ENCODE results near the gene TP73. TPM values are rescaled to one million over a fixed set of nuclear protein-coding genes. Genes with fewer than 3 reads are reported as not detected.

The TP73 gene
- total RNA-seq, 2 donors from 2014 or later, result 0.26 to 13.5 TPM

DNA sequence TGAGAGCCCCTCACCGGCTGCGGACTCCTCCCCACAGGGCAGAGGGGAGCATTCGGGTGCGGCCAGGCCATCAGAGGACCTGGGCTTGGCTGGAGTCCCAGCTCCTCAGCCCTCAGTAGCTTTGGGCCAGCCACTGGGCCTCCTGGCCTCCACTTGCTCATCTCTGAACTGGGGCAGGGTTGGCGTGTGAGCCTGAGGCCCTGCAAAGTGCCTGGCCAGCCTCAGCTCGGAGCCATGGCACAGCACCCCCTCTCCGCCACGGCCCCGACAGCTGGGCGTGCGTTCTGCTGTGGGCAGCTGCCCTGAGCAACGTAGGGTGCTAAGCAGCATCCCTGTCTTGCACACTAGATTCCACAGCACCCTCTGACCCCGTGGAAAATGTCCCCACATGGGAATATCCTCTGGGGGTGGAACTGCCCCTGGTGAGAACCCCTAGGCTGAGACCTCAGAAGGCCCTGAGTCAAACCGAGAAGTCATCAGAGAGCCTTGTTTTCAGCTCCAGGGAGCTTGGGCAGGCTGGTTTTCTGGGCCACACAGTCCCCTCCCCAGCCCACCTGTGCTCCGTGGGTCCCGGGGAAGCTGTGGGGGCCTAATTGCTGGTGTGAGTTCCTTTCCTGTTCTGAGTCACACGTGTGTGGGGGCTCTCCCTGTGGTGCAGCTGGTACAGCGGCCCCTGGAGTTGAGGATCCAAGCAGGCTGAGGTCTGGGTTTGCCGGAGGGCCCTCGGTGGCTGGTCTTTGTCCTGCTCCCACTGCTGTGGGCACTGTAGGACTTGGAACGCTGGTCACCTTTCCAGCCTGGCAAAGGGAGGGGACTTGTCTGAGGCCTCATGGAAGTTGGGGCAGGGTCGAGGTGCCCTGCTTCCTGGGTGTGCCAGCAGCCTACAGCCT is 24.5 kb downstream of the TP73 start:
- Histone ChIP-seq H3K36me3 (replicated peaks in 1 of 2; ENCODE audit: insufficient read depth in 1 of 2, low read depth in 2 of 2) (no peaks in the 10 kb centered on the region), H3K9me3 (no peaks in the 10 kb centered on the region), H3K27me3 (no peaks in the 10 kb centered on the region), H3K4me1 (peaks cover 16% of the 10 kb centered on the region), H3K4me3 (no peak overlapping the region), H3K27ac (no peak overlapping the region)
- intact Hi-C loops (cut with DNase I), result no loop called here
- no peak for DNase-seq
- WGBS, 2 donors, result 76 to 82% methylated on average over 9 to 22 of the region's 22 CpGs
- ATAC-seq, result no peak
- no peak for TF ChIP-seq POLR2A (IDR thresholded peaks at IDR 0.05)
- TF ChIP-seq, protein P1, sequence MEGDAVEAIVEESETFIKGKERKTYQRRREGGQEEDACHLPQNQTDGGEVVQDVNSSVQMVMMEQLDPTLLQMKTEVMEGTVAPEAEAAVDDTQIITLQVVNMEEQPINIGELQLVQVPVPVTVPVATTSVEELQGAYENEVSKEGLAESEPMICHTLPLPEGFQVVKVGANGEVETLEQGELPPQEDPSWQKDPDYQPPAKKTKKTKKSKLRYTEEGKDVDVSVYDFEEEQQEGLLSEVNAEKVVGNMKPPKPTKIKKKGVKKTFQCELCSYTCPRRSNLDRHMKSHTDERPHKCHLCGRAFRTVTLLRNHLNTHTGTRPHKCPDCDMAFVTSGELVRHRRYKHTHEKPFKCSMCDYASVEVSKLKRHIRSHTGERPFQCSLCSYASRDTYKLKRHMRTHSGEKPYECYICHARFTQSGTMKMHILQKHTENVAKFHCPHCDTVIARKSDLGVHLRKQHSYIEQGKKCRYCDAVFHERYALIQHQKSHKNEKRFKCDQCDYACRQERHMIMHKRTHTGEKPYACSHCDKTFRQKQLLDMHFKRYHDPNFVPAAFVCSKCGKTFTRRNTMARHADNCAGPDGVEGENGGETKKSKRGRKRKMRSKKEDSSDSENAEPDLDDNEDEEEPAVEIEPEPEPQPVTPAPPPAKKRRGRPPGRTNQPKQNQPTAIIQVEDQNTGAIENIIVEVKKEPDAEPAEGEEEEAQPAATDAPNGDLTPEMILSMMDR (IDR thresholded peaks at IDR 0.05), result no peak

DNA sequence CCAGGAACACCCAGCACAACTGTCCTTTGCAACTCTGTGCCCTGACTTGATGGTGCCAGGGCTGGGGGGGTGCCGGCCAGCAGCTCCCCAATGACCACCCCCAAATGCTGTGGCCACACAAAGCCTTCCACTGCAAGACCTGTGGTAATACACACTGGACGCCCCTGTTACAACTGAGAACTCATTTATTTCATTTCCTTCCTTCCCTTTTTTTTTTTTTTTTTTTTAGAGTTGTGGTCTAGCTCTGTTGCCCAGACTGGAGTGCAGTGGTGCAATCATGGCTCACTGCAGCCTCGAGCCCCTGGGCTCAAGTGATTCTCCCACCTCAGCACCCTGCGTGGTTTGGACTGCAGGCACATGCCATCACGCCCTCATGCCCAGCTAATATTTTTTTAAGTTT is 25.2 kb downstream of the TP73 start:
- no peaks in the 10 kb centered on the region for H3K36me3 ChIP-seq (replicated peaks in 1 of 2; ENCODE audit: insufficient read depth in 1 of 2, low read depth in 2 of 2)
- DNase-seq, result no peak
- WGBS, 2 donors, result 60 to 79% methylated on average over 5 of the region's 5 CpGs
- no peaks in the 10 kb centered on the region for H3K27me3 ChIP-seq
- H3K4me3 ChIP-seq, result no peak overlapping the region
- TF ChIP-seq, protein P1 (IDR thresholded peaks at IDR 0.05), result no peak
- TF ChIP-seq POLR2A (IDR thresholded peaks at IDR 0.05), result no peak
- H3K4me1 ChIP-seq, result peaks cover 14% of the 10 kb centered on the region
- intact Hi-C loops (cut with DNase I), result no loop called here
- no peak overlapping the region for H3K27ac ChIP-seq
- no peak for ATAC-seq
- H3K9me3 ChIP-seq, result no peaks in the 10 kb centered on the region

DNA sequence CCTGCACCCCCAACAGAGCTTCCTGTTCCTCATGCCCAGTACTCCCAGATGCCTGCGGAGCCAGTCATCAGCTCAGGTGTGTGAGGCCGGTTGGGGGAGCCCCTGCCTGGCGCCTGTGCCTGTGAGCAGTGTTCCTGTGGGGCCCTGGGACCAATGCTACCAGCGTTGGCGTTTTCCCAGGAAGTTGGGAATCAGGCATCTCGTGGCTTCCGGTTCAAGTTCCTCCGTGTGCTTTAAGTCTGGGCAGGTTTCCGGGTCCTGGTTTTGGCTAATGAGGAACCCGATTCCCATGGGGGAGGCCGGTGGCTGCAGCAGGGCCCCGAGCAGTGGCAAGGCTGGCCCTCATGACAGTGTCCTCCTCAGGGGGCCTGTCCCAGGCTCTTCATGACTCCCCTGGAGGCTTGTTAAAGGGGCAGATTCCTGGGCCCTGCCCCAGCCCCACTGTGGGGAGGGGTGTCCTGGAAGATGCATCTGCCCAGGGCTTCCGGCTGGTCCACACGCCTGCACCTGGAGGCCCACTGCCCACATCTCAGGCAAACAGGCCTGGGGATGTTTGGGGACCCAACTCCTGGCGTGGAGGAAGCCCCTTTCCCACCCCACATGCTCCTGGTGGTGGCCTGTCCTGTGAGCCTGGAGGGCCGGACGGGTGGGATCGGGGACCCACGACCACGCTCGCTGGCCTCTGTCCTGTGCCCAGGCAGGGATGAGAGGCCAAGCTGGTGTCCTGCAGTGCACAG is 26.2 kb downstream of the TP73 start:
- Histone ChIP-seq H3K36me3 (replicated peaks in 1 of 2; ENCODE audit: insufficient read depth in 1 of 2, low read depth in 2 of 2) (no peaks in the 10 kb centered on the region), H3K4me3 (no peak overlapping the region), H3K27me3 (no peaks in the 10 kb centered on the region), H3K9me3 (no peaks in the 10 kb centered on the region), H3K4me1 (peaks cover 14% of the 10 kb centered on the region), H3K27ac (no peak overlapping the region)
- 73 to 86% methylated on average over 14 to 21 of the region's 21 CpGs for whole genome bisulfite sequencing, 2 donors
- intact Hi-C loops (cut with DNase I), result no loop called here
- DNase-seq (no peak), ATAC-seq (no peak)
- TF ChIP-seq POLR2A (IDR thresholded peaks at IDR 0.05), result no peak
- TF ChIP-seq, protein P1 (IDR thresholded peaks at IDR 0.05), result no peak

DNA sequence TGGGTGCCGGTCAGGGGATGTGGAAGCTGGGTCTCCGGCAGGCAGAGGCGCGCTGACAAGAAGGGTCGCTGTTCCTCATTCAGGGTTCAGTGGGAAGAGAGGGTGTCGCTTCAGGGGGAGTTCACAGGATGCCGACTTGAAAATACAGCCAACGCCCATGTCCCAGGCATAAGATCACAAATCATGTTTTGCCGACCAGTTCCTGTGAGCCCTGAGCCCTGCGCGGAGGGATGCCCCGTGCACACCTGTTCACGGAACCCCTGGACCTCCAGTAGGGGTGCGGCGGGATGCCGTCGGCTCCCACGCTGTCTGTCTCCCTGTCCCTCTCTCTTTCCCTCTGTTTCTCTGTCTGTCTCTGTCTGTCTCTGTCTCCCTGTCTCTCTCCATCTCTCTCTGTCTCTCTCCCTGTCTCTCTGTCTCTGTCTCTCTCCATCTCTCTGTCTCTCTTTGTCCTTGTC is 26.8 kb downstream of the TP73 start:
- intact Hi-C loops (cut with DNase I), result no loop called here
- 80 to 91% methylated on average over 10 to 17 of the region's 18 CpGs for WGBS, 2 donors
- H3K4me1 ChIP-seq, result peaks cover 11% of the 10 kb centered on the region
- TF ChIP-seq, protein P1 (IDR thresholded peaks at IDR 0.05), result no peak
- TF ChIP-seq POLR2A (IDR thresholded peaks at IDR 0.05), result no peak
- no peaks in the 10 kb centered on the region for H3K27me3 ChIP-seq
- H3K36me3 ChIP-seq (replicated peaks in 1 of 2; ENCODE audit: insufficient read depth in 1 of 2, low read depth in 2 of 2), result no peaks in the 10 kb centered on the region
- H3K4me3 ChIP-seq, result no peak overlapping the region
- no peak overlapping the region for H3K27ac ChIP-seq
- no peak for ATAC-seq
- no peaks in the 10 kb centered on the region for H3K9me3 ChIP-seq
- no peak for DNase-seq
